ENCODE measurements around the gene PPY.
"Not testable (repeated sequence)": the region's sequence is repeated elsewhere in the genome, so short reads cannot be mapped to it uniquely, and the experiment has no call there.

Gene PPY

DNA sequence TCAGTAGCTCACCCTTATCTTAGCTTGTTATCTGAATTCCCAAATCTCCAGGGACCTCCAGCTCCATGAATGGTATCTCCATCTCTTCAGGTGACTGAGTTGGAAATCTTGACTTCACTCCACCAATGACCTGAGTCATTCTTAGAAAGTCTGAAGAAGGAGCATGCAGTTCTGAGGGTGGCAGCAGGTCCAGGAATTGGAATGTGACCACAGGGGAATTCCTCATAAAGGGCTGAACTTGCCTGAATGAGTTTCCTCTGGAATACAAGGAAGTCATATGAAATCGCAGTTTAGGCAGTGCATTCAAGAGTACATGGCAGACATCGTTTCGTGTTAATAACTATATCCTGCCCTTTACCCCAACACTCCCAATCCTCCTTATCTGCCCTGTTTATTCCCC, 24.0 kb upstream of the PPY start:
- no peak for DNase-seq (ENCODE audit: low read depth in 2 of 2)

DNA sequence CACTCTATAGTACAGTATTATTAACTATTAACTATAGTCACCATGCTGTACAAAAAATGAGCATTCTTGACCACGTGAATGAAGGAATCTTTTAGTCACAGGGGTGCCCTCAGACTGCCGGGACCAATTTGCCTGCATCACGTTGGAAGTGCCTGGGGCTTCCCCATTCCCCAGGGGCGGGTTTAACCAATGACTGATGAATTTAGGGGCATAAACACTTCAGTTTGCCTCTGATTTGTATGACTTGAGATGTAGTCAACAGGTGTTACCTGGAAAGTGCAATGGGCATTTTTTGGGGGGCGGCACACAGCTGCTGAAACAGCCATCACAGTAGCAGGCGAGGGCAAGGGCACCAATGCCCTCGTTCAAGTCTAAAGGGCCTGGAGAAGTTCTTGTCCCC, 20.2 kb upstream of the PPY start:
- no peak for DNase-seq (ENCODE audit: low read depth in 2 of 2)

- no peak for DNase-seq (ENCODE audit: low read depth in 2 of 2)
Measured at GRCh38 chr17:43961954-43962353, 19.7 kb upstream of the PPY start.

DNA sequence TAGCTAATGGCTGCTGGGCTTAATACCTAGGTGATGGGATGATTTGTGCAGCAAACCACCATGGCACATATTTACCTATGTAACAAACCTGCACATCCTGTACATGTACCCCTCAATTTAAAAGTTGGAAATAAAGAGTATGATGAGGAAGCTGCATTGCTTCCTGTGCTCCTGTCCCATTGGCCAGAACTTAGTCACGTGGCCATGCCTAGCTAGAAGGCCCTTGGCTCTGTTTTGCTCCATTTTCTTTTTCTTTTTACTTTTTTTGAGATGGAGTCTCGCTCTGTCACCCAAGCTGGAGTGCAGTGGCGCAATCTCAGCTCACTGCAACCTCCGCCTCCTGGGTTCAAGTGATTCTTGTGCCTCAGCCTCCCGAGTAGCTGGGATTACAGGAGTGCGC, 19.0 kb upstream of the PPY start:
- DNase-seq (ENCODE audit: low read depth in 2 of 2): not testable (repeated sequence)

- no peak for DNase-seq (ENCODE audit: low read depth in 2 of 2)
Measured at GRCh38 chr17:43958748-43959352, 16.6 kb upstream of the PPY start.

DNA sequence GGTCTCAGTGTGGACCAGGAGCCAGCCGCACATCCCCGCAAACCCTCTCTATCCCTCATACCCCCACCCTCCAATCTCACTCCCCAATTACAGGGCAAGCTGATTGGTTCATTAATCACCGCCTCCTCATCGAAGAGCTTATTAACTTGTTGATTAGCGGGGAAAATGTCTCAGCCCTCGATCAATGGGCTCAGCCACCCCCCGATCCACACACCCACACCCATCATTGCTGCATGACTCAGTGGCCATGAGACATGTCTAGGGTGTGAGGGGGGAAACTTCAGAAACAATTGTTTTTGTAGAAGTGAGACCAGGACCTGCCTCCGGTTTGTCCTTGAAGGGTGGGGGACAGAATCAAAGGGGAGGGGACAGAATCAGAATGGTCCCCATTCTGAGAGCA, 13.9 kb upstream of the PPY start:
- no peak for DNase-seq (ENCODE audit: low read depth in 2 of 2)

GRCh38 chr17:43953746-43954145, 11.5 kb upstream of the PPY start, which contains the start of gene PYY:
Gene PYY, minus strand, starts transcription at chr17:43953940. Its CDS starts 457 bp downstream, at chr17:43953483.
- no peak for DNase-seq (ENCODE audit: low read depth in 2 of 2)

GRCh38 chr17:43952724-43953666, 10.7 kb upstream of the PPY start:
- no peak for DNase-seq (ENCODE audit: low read depth in 2 of 2)

- no peak for DNase-seq (ENCODE audit: low read depth in 2 of 2)
Measured at GRCh38 chr17:43952351-43952723, 10.1 kb upstream of the PPY start.

GRCh38 chr17:43951750-43952149, 9.5 kb upstream of the PPY start:
- no peak for DNase-seq (ENCODE audit: low read depth in 2 of 2)

DNA sequence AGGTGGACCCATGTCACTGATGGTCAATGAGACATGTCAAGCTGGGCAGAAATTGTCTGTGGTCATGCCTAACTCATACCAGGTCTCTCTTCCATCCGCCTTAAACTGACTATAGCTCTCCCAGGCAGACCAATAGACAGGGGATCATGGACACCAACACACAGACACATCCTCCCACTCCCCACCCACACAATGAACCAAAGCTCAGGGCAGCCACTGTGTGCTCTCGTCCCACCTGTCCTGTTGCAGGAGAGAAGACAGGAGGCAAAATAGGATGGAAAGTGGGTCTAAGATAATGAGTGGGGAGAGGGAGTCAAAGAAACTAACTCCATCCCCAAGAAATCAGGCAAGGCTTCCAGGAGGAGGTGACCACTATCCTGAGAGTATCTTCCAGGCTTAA, 8.3 kb upstream of the PPY start:
- no peak for DNase-seq (ENCODE audit: low read depth in 2 of 2)

GRCh38 chr17:43949781-43950180, 7.5 kb upstream of the PPY start:
- no peak for DNase-seq (ENCODE audit: low read depth in 2 of 2)

- DNase-seq (ENCODE audit: low read depth in 2 of 2): no peak
Measured at GRCh38 chr17:43946781-43947180, 4.5 kb upstream of the PPY start.

DNA sequence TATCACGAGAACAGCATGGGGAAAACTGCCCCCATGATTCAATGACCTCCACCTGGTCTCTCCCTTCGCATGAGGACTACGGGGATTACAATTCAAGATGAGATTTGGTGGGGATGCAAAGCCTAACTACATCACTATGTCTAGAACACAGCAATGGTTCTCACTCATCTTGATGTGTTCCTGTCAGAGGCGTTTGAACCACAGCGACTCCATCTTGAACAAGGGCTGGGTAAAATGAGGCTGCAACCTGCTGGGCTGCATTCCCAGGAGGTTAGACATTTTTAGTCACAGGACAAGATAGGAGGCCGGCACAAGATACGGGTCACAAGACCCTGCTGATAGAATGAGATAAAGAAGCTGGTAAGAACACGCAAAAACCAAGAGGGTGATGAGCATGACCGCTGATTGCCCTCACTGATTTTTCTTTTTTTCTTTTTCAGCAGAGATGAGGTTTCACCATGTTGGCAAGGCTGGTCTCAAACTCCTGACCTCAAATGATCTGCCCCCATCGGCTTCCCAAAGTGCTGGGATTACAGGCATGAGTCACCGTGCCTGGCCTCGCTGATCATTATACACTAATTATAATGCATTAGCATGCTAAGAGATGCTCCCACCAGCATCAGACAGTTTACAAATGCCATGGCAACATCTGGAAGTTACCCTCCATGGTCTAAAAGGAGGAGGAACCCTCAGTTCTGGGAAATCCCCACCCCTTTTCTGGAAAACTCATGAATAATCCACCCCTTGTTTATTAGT, 3.0 kb upstream of the PPY start:
- no peak for DNase-seq (ENCODE audit: low read depth in 2 of 2)

DNA sequence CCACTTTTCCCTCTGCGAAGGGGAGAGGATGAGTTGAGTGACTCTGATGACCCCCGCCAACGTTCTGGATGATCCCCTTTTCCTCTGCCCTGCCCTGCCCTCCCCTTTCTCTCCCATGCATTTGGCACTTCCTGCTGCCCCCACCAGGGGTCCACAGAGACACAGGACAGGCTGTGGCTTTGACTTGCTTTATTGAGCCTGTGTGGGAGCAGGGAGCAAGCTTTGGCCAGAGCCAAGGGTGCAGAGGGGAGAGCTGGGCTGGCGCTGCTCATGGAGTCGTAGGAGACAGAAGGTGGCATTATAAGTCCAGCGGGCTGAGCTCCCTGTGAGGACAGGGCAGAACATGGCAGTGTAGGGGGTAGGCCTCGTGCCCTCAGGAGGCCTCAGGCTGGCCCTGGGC, 1.6 kb downstream of the PPY start:
- DNase-seq (ENCODE audit: low read depth in 2 of 2): no peak

DNA sequence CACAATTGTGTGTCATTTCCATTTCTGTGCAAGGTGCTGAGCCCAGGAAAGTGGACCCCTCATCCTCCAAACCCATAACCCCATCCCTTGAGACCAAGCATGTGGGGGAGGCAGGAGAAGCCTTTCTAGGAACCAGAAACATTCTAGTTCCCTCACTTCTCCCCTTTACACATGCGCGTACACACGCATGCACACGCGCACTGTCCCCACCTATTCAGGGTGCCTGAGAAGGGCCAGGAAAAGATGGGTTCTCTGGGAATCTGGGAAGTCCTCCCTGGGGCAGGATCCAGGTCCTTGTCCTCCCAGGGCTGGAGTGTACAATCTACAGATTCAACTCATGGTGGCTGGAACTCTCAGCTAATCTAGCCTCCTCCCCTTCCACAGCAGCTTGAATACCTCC, 2.4 kb downstream of the PPY start:
- DNase-seq (ENCODE audit: low read depth in 2 of 2): no peak

GRCh38 chr17:43939452-43939851, 2.8 kb downstream of the PPY start:
- not testable (repeated sequence) for DNase-seq (ENCODE audit: low read depth in 2 of 2)

DNA sequence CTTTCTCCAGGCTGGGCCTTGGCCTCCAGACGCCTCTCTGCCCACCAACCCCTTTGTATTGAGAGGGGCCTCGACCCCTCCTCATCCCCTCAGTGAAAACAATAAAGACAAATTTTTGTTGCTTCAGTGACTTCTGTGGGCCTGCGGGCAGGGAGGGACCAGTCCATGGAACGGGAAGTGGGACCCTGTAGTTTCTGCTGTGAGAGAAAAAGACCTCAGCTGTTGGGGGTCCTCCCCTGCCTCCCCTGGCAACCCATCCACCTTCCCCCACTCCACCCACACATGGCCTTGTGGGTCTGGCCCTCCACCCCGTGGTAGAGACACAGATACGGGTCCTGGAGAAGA, 3.5 kb downstream of the PPY start:
- DNase-seq (ENCODE audit: low read depth in 2 of 2): no peak

GRCh38 chr17:43936434-43936833, 5.8 kb downstream of the PPY start:
- DNase-seq (ENCODE audit: low read depth in 2 of 2): no peak

DNA sequence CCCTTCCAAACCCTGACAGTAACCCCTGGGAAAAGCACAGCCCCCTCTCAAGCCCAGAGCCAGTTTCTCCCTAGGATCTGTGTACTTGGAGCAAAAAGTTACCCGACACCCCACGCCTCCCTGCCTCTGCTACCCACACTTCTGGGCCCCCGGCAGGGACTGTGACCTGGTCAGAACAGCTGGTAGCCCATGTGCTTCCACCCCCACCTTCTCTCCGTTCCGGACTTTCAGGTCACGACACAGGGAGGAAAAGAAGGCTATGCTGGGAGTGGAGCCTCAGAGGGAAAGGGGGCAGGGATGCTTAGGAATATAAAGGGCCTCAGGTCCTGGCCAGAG, 6.4 kb downstream of the PPY start:
- no peak for DNase-seq (ENCODE audit: low read depth in 2 of 2)

DNA sequence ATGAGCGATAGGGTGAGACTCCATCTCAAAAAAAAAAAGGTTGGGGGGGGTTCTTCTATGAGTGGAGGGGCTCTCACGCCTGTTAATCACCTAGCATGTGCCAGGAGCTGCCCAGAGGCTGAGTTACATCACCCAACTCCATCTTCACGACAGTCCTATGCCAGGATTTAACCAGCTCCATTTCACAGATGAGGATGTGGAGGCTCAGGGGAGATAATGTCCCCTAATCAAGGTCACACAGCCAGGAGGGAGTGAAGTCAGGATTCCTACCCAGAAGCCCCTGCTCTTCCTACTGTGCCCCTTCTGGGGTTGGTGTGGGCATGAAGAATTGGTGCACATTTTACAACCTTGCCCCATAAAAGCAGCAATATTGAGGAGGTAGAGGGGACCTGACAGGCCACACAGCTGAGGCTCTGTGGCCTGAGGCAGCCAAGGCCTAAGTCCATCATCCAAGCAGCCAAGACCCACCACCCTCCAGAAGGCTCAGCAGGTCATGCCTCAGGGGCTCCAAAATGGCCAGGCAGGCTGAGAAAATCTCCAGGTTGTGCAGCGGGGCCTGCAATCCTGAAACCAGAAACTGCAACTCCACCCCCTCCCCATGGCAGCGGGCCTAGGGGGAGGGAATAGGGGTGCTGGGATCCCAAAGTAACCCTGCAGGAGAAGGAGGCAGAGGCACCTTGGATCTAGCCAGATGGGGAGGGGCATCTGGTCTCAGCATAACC, 6.9 kb downstream of the PPY start:
- no peak for DNase-seq (ENCODE audit: low read depth in 2 of 2)

GRCh38 chr17:43932923-43933322, 9.4 kb downstream of the PPY start:
- no peak for DNase-seq (ENCODE audit: low read depth in 2 of 2)
